ENCODE data around the gene TRIO. TPM values are rescaled to one million over a fixed set of nuclear protein-coding genes. Genes with fewer than 3 reads are reported as not detected.

Gene TRIO
- total and polyA plus RNA-seq, 10 of the 15 experiments (the other 5 are each of a cell fraction or from before 2014, with no cell fraction given), result 5.1 to 96.4 (median 44.6) TPM

- Histone ChIP-seq H3K79me2 (ENCODE audit: control insufficient read depth, insufficient read depth, low read length) (no peaks in the 10 kb centered on the region), H2AFZ (ENCODE audit: control insufficient read depth, low read depth, low read length) (no peak overlapping the region), H3K4me1 (ENCODE audit: control insufficient read depth, insufficient read depth, low read length) (no peaks in the 10 kb centered on the region), H3K4me3 (no peak overlapping the region), H3K4me2 (ENCODE audit: control insufficient read depth, insufficient read depth) (no peak overlapping the region), H3K27me3 (replicated peaks in 1 of 2; ENCODE audit: control insufficient read depth in 2 of 2, insufficient read depth in 2 of 2, low read length in 1 of 2) (no peaks in the 10 kb centered on the region), H3K36me3 (ENCODE audit: control insufficient read depth in 2 of 2, insufficient read depth in 2 of 2, low read length in 1 of 2) (peaks cover 20 to 21% of the 10 kb centered on the region in 2 experiments; a peak in 3 of 4 replicates), H3K9ac (ENCODE audit: control insufficient read depth, insufficient read depth, low read length) (no peak overlapping the region), H4K20me1 (ENCODE audit: control insufficient read depth, insufficient read depth) (no peaks in the 10 kb centered on the region), H3K9me3 (replicated peaks; ENCODE audit: control insufficient read depth, insufficient read depth, low read length) (no peaks in the 10 kb centered on the region), H3K27ac (ENCODE audit: control insufficient read depth, insufficient read depth) (no peak overlapping the region)
- 99% methylated on average over 46 of the region's 46 CpGs for WGBS (ENCODE audit: insufficient coverage, insufficient replicate concordance, low lambda C conversion rate, missing lambda C conversion rate)
- intact Hi-C loops (cut with micrococcal nuclease; ENCODE audit: unreplicated experiment), result no loop called here
- no TSS peak for BruUV-seq (replicated peaks)
- CTCF ChIA-PET, result interaction anchor here (1.4 kb wide), 1 partner anchor 14 kb away, joined by 3 read pairs; no protein-coding TSS in a partner anchor
- POLR2A ChIA-PET, result no interaction called here
- no peak for ATAC-seq
- RAD21 ChIA-PET (ENCODE audit: unreplicated experiment), result interaction anchor here (2.2 kb wide), 1 partner anchor 188 kb away, joined by 6 read pairs; no protein-coding TSS in a partner anchor
- DNase-seq (ENCODE audit: low read depth, low spot score), result no peak
- in situ Hi-C loops (cut with MboI), result no loop called here
- FAIRE-seq, result no peak
- SMC1A ChIA-PET (ENCODE audit: uncharacterized antibody, unreplicated experiment), result no interaction called here
- no peak for TF ChIP-seq CBFB (IDR thresholded peaks at IDR 0.05; ENCODE audit: low read depth)
- TF ChIP-seq HDGF (IDR thresholded peaks at IDR 0.05), result no peak
- TF ChIP-seq E2F4 (IDR thresholded peaks at IDR 0.05; ENCODE audit: low read depth, low read length), result no peak
- no peak for TF ChIP-seq LARP7 (IDR thresholded peaks at IDR 0.05)
- TF ChIP-seq DPF2 (IDR thresholded peaks at IDR 0.05), result no peak
- no peak for TF ChIP-seq POU2F2 (IDR thresholded peaks at IDR 0.05; ENCODE audit: borderline replicate concordance, low read depth, low read length)
- TF ChIP-seq ASH2L (IDR thresholded peaks at IDR 0.05; ENCODE audit: borderline replicate concordance, low read depth), result no peak
- no peak for TF ChIP-seq BHLHE40 (IDR thresholded peaks at IDR 0.05; ENCODE audit: borderline replicate concordance in 1 of 2, low read depth in 2 of 2, low read length in 1 of 2)
- TF ChIP-seq REST (IDR thresholded peaks at IDR 0.05; ENCODE audit: low read depth, low read length), result no peak
- no peak for TF ChIP-seq ZNF217 (IDR thresholded peaks at IDR 0.05)
- TF ChIP-seq GABPA (IDR thresholded peaks at IDR 0.05; ENCODE audit: low read depth), result no peak
- no peak for TF ChIP-seq FOXK2 (IDR thresholded peaks at IDR 0.05)
- no peak for TF ChIP-seq USF2 (IDR thresholded peaks at IDR 0.05; ENCODE audit: borderline replicate concordance, low read depth, low read length)
- TF ChIP-seq KAT2A (conservative IDR thresholded peaks at IDR 0.05; ENCODE audit: control insufficient read depth, low read depth, low read length), result no peak
- no peak for TF ChIP-seq ZBTB40 (IDR thresholded peaks at IDR 0.05; ENCODE audit: borderline replicate concordance)
Measured at GRCh38 chr5:14460844-14461398, 317.8 kb downstream of the TRIO start.
